Hypothalamus (tissue), 51 donors: Measurements from ENCODE around the gene GAS6.
"Not testable (repeated sequence)": the region's sequence is repeated elsewhere in the genome, so short reads cannot be mapped to it uniquely, and the experiment has no call there.

Experiments used
- DNase-seq, 51 donors: peaks; one replicate each; lab custom pipeline; 2025; lab: John Stamatoyannopoulos, UW

The GAS6 gene

GRCh38 chr13:113842336-113843062 lies 21.4 kb downstream of the GAS6 start:
- no peak for DNase-seq

GRCh38 chr13:113841353-113841650 lies 22.6 kb downstream of the GAS6 start:
- no peak for DNase-seq

GRCh38 chr13:113840541-113841352 lies 23.1 kb downstream of the GAS6 start:
- DNase-seq = peak in 38 of 51 donors; percentile 19 to 83 (median 64)

- DNase-seq = peak in 10 of 51 donors; percentile 29 to 51 (median 41)
These were observed 24.2 kb downstream of the GAS6 start for GRCh38 chr13:113839536-113840204.

- DNase-seq = no peak
These were observed 25.1 kb downstream of the GAS6 start for GRCh38 chr13:113838711-113839201.

- DNase-seq = peak in 47 of 51 donors; percentile 27 to 94 (median 69)
These were observed 26.1 kb downstream of the GAS6 start for GRCh38 chr13:113837560-113838355.

GRCh38 chr13:113836768-113837559 lies 26.9 kb downstream of the GAS6 start:
- DNase-seq = peak in 3 of 51 donors; percentile 32 to 56 (median 42)

- DNase-seq = peak in 1 of 51 donors; percentile 24
These were observed 28.2 kb downstream of the GAS6 start for GRCh38 chr13:113835461-113836270.

- DNase-seq = no peak
These were observed 29.2 kb downstream of the GAS6 start for GRCh38 chr13:113834496-113835200.

- DNase-seq = not testable (repeated sequence)
These were observed 29.9 kb downstream of the GAS6 start for GRCh38 chr13:113834006-113834405.

- no peak for DNase-seq
These were observed 30.6 kb downstream of the GAS6 start for GRCh38 chr13:113833111-113833830.

- no peak for DNase-seq
These were observed 31.2 kb downstream of the GAS6 start for GRCh38 chr13:113832631-113833030.

- no peak for DNase-seq
These were observed 31.7 kb downstream of the GAS6 start for GRCh38 chr13:113832205-113832604.

GRCh38 chr13:113831061-113831460 lies 32.8 kb downstream of the GAS6 start:
- DNase-seq = no peak

GRCh38 chr13:113830426-113830950 lies 33.4 kb downstream of the GAS6 start:
- DNase-seq = not testable (repeated sequence)

GRCh38 chr13:113828282-113828825 lies 35.5 kb downstream of the GAS6 start:
- DNase-seq = no peak

- DNase-seq = no peak
These were observed 36.9 kb downstream of the GAS6 start for GRCh38 chr13:113827021-113827420.
